ENCODE measurements around the gene NKD2.

NKD2 gene

DNA sequence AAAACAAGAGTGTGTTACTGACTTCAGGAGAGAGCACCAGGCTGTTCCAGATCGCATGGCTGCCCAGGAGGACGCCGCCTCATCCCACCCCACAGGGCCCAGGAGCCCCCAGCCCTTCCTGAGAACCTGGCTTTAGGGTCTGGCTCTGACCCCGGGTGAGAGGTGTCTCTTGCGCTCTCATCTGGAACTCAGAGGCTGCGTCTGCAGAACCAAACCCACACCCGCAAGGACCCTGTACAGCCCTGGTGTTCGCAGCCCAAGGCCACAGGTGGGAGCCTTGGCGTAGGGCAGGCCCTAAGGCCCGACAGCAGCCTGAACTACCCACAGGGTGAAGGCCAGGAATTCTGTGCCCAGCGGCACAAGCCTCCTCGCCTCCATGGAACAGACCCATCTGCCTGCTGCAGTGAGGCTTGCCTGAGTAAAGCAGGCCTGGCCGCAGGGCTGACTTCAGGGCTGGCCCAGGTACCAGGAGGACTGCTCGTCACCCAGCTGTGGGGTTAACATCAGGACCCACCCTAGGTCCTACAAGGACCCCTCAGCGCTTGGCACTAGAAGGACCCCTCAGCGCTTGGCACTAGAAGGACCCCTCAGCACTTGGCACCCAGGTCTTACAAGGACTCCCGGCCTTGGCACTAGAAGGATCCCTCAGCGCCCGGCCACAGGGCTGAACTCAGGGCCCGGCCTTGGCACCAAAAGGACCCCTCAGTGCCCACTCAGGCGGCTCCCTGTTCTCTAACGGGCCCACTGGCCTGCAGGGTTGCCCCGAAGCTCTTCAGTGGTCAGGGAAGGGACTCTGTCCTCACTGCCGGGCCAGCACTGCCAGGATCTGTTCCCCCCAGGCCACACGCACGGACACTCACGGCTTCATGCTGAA lies 48.2 kb downstream of the NKD2 start:
- TF ChIP-seq POLR2AphosphoS5 (IDR thresholded peaks at IDR 0.05; ENCODE audit: low read depth, low read length) (no peak; the same call in 1 of the 2 replicates), SIN3A (IDR thresholded peaks at IDR 0.05; ENCODE audit: borderline replicate concordance, insufficient read depth, low read length) (no peak)
- TF ChIP-seq, protein P1, sequence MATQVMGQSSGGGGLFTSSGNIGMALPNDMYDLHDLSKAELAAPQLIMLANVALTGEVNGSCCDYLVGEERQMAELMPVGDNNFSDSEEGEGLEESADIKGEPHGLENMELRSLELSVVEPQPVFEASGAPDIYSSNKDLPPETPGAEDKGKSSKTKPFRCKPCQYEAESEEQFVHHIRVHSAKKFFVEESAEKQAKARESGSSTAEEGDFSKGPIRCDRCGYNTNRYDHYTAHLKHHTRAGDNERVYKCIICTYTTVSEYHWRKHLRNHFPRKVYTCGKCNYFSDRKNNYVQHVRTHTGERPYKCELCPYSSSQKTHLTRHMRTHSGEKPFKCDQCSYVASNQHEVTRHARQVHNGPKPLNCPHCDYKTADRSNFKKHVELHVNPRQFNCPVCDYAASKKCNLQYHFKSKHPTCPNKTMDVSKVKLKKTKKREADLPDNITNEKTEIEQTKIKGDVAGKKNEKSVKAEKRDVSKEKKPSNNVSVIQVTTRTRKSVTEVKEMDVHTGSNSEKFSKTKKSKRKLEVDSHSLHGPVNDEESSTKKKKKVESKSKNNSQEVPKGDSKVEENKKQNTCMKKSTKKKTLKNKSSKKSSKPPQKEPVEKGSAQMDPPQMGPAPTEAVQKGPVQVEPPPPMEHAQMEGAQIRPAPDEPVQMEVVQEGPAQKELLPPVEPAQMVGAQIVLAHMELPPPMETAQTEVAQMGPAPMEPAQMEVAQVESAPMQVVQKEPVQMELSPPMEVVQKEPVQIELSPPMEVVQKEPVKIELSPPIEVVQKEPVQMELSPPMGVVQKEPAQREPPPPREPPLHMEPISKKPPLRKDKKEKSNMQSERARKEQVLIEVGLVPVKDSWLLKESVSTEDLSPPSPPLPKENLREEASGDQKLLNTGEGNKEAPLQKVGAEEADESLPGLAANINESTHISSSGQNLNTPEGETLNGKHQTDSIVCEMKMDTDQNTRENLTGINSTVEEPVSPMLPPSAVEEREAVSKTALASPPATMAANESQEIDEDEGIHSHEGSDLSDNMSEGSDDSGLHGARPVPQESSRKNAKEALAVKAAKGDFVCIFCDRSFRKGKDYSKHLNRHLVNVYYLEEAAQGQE (IDR thresholded peaks at IDR 0.05; ENCODE audit: insufficient read depth in 1 of 2, low read depth in 2 of 2, low read length in 2 of 2) = no peak

DNA sequence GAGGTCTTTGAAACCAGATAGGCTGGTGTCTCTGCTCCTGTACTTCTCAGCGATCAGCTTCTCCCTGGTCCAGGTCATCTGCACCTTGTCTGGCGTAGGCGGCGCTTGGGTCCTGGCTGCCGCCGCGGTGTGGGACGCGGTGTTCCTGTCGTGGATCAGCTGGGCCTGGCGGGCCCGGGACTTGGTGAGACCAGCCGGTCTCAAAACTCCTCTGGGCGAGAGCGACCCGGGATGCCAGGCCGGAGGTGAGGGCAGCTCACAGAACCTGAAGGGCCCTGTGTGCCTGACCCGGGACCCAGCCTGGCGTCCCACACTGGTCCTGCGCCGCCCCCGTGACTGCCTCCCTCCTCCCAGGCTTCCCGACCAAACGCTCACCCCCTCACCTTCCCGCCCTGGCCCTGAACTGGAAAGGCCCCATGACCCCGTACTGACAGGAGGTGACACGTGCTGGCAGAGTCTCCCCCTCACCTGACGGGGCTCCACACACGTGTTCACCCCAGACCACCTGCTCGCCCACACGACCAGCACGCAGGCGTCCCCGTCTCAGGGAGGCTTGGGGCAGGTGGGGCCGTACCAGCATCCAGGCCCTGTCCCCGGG lies 49.0 kb downstream of the NKD2 start:
- TF ChIP-seq, protein P1 (IDR thresholded peaks at IDR 0.05; ENCODE audit: insufficient read depth in 1 of 2, low read depth in 2 of 2, low read length in 2 of 2) = no peak
- TF ChIP-seq FOXP2 (optimal IDR thresholded peaks at IDR 0.05; ENCODE audit: borderline replicate concordance, extremely low read depth, extremely low read length, insufficient read depth) (no peak), SIN3A (IDR thresholded peaks at IDR 0.05; ENCODE audit: borderline replicate concordance, insufficient read depth, low read length) (no peak)

DNA sequence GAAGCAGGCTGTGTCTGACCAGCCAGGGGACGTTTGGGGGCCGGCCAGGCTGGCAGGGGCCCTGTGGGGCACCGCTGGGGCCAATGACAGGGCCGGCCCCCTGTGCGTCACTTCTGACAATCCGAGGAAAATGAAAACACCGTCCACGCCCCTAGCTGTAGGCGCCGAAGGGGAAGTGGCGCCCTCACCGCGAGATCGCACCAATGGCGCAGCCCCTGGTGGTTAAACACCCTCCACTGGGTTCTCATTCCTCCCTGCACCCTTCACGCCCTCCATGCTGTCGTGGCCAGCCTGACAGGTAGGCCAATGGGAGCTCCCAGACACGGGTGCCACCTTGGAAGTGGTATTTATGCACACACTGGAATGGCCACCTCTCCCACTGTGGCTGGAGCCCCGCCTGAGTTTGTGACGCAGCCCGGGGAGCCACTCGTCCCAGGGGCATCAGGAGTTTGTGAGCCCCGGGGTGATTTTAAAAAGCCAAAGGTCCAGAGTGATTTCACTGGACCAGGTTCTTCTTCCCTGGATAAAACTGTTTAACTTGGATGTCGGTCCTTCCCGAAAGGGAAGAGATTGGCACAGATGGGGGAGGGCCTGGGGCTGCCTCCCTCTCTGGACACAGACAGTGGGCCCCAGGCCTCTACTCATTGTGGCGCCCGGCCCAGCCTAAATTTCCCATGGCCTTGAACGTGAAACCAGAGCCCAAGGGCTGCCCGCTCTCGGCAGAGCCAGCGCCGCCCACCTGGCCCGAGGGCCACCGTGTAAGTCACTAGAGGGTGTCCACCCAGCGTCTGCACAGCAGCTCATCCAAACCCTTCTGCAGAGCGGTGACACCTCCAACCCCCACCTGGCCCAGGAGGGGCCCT lies 49.7 kb downstream of the NKD2 start:
- TF ChIP-seq FOXP2 (optimal IDR thresholded peaks at IDR 0.05; ENCODE audit: borderline replicate concordance, extremely low read depth, extremely low read length, insufficient read depth) (no peak), POLR2AphosphoS5 (IDR thresholded peaks at IDR 0.05; ENCODE audit: low read depth, low read length) (no peak), SIN3A (IDR thresholded peaks at IDR 0.05; ENCODE audit: borderline replicate concordance, insufficient read depth, low read length) (no peak), TAF1 (IDR thresholded peaks at IDR 0.05; ENCODE audit: borderline replicate concordance, insufficient read depth, low read length) (no peak)
- TF ChIP-seq, protein P1 (IDR thresholded peaks at IDR 0.05; ENCODE audit: insufficient read depth in 1 of 2, low read depth in 2 of 2, low read length in 2 of 2) = no peak

DNA sequence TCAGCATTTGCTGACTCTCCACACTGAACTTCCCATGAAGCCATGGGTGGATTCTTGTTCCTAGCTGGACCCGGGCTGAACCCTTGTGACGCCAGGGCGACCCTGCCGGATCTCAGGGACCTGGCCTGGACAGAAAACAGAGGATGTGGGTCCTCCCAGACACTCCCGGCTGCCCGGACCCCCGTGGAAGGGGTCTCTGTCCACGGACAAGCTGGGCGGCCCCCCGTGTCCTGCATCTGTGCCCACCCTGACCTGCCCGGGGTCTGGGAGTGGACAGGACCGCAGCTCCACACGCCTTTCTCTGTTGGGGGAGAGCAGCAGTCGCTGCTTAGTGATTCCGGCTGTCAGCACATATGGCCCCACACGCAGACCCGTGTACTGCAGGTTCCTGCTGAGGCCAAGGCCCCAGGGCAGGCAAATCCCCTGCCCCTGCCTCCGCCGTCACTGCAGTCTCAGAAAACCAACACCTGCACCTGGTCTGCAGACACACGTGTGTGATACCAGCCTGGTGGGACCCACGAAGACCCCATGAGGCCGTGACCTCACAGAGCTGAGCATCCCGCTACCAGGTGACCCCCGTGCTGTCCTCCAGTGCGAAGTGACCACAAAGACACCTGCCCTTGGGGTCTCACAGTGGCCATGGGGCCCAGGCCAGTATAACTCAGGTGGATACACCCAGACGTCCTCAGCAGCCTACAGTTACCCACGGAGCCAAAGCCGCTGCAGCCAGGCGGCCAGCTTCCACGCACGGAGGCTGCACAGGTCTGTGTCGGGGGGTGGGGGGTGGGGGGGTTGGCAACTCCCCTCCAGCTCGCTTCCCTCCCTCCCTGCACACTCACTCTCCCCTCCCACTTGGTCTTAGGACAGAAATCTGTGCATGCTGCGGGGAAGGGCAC lies 50.6 kb downstream of the NKD2 start:
- TF ChIP-seq, protein P1 (IDR thresholded peaks at IDR 0.05; ENCODE audit: insufficient read depth in 1 of 2, low read depth in 2 of 2, low read length in 2 of 2) = no peak

Measured in PFSK-1 (cell line).